Gastroesophageal sphincter (tissue), 4 donors: ENCODE measurements around the gene CELF2. TPM values are rescaled to one million over a fixed set of nuclear protein-coding genes. Genes with fewer than 3 reads are reported as not detected.

Experiments used
- ATAC-seq: fragments of 150-250 bp; one replicate; pipeline ENCODE4 v1.9.1; 2016; ENCODE audit warnings: mild to moderate bottlenecking, moderate library complexity
- H3K27ac ChIP-seq, 4 donors: fragments of 200-600 bp; sonication (generic) in 3 of 4; 1 replicate in 3 of 4; 2 replicates in 1 of 4; pipeline ENCODE4 v1.5.1; 2016 to 2019
- H3K27me3 ChIP-seq: fragments of 200-600 bp; sonication (generic); one replicate; pipeline ENCODE4 v1.5.1; 2019
- H3K36me3 ChIP-seq, 2 donors: fragments of 200-600 bp; sonication (generic); one replicate each; pipeline ENCODE4 v1.5.1; 2019; ENCODE audit warnings: control low read depth in 1 of 2
- H3K4me1 ChIP-seq, 3 donors: fragments of 200-600 bp; sonication (generic); 1 replicate in 2 of 3; 2 replicates in 1 of 3; pipeline ENCODE4 v1.5.1; 2016 to 2019; ENCODE audit warnings: control low read depth in 2 of 3
- H3K4me3 ChIP-seq, 2 donors: fragments of 200-600 bp; sonication (generic); one replicate each; pipeline ENCODE4 v1.5.1; 2019; ENCODE audit warnings: mild to moderate bottlenecking in 1 of 2, moderate library complexity in 1 of 2
- H3K9me3 ChIP-seq, 3 donors: fragments of 200-600 bp; sonication (generic); one replicate each; pipeline ENCODE4 v1.5.1; 2017 to 2019; ENCODE audit warnings: control low read depth in 2 of 3
- EP300 ChIP-seq: sonication (generic); formaldehyde crosslinking; IDR thresholded peaks from one replicate; pipeline ENCODE4 v1.6.1; 2017; ENCODE audit warnings: antibody characterized with exemption, mild to moderate bottlenecking
- POLR2A ChIP-seq, 2 donors: fragments of 450-650 bp; IDR thresholded peaks; one replicate each; pipeline ENCODE4 v1.6.1; 2017; ENCODE audit warnings: antibody characterized with exemption in 2 of 2, mild to moderate bottlenecking in 2 of 2, moderate library complexity in 1 of 2
- POLR2AphosphoS5 ChIP-seq: sonication (generic); formaldehyde crosslinking; IDR thresholded peaks from one replicate; pipeline ENCODE4 v1.6.1; 2017; ENCODE audit warnings: antibody characterized with exemption
- WGBS, 2 donors: methylation state at CpG; one replicate each; pipeline ENCODE4 v1.1.5; 2018; ENCODE audit warnings: low coverage in 1 of 2; 5-methylcytosine and 5-hydroxymethylcytosine counted together
- total RNA-seq, 4 donors: library from RNA; depleted of rRNA; stranded (reverse); fragments of >200 nt; gene quantifications; one replicate each; pipeline ENCODE4 v1.1.0, GENCODE V29; 2016
- TF ChIP-seq, protein P1 (sequence below), 4 experiments: fragments of 200-600 bp in 2 of 4; fragments of 450-650 bp in 2 of 4; sonication (generic) in 1 of 4; IDR thresholded peaks; one replicate each; pipeline ENCODE4 v1.5.1; 2017 to 2019; ENCODE audit warnings: antibody characterized with exemption in 4 of 4, mild to moderate bottlenecking in 2 of 4, moderate library complexity in 2 of 4

CELF2 gene
- total RNA-seq, 4 donors from 2014 or later: 82.4 to 122 (median 110) TPM

DNA sequence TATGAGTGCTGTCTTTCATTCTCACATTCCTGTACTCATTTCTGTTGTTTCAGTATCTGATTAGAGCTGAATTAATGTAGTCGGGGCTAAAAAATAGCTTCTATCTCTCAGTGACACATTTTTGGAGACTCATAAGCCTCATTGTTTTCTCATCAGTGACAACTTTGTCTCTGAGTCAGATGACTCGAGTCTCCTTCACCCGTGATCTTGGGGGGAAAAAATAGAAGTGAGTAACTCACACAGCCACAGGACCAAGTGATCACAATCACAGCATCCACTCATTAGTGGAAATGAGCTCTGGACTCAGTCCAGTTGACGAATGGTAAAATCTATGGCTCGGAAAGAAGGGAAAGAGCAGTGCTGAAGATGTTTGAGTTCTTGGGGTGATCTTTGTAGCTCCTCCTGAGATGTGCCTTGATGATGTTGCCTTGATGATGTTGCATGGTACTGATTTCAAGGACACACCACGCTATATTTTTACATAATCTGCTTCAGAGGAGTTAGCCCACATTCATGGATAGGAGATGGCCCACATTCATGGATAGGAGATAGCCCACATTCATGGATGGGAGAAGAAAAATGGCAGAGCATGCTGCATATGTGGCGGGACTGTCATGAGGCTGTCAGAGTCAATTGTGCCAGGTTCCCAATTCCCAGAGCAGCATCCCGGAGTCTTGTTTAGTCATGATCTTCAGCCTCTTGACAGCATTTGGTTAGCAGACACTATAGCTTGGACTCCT, 214.7 kb downstream of the CELF2 start:
- 63 to 100% methylated on average over 1 to 5 of the region's 8 CpGs for WGBS, 2 donors
- no peak for TF ChIP-seq POLR2A (IDR thresholded peaks at IDR 0.05)
- ATAC-seq: no peak

GRCh38 chr10:11234857-11235531, 217.3 kb downstream of the CELF2 start:
- Histone ChIP-seq H3K9me3 (peaks cover 0 to 6% (median 0%) of the 10 kb centered on the region in 3 donors), H3K36me3 (peaks cover 0 to 24% of the 10 kb centered on the region in 2 donors), H3K4me3 (no peak overlapping the region), H3K27me3 (no peaks in the 10 kb centered on the region), H3K27ac (no peak overlapping the region), H3K4me1 (peaks cover 0 to 28% (median 0%) of the 10 kb centered on the region in 3 donors)
- 84 to 86% methylated on average over 6 of the region's 6 CpGs for WGBS, 2 donors
- TF ChIP-seq POLR2A (IDR thresholded peaks at IDR 0.05) (no peak), POLR2AphosphoS5 (no peak), EP300 (no peak)
- TF ChIP-seq, protein P1, sequence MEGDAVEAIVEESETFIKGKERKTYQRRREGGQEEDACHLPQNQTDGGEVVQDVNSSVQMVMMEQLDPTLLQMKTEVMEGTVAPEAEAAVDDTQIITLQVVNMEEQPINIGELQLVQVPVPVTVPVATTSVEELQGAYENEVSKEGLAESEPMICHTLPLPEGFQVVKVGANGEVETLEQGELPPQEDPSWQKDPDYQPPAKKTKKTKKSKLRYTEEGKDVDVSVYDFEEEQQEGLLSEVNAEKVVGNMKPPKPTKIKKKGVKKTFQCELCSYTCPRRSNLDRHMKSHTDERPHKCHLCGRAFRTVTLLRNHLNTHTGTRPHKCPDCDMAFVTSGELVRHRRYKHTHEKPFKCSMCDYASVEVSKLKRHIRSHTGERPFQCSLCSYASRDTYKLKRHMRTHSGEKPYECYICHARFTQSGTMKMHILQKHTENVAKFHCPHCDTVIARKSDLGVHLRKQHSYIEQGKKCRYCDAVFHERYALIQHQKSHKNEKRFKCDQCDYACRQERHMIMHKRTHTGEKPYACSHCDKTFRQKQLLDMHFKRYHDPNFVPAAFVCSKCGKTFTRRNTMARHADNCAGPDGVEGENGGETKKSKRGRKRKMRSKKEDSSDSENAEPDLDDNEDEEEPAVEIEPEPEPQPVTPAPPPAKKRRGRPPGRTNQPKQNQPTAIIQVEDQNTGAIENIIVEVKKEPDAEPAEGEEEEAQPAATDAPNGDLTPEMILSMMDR (IDR thresholded peaks at IDR 0.05): no peak
- no peak for ATAC-seq

More for the DNA sequence above, 214.7 kb downstream of the CELF2 start:
- peaks cover 0 to 12% (median 0%) of the 10 kb centered on the region in 3 donors for H3K4me1 ChIP-seq
- no peaks in the 10 kb centered on the region for H3K27me3 ChIP-seq
- H3K36me3 ChIP-seq: peaks cover 0 to 49% of the 10 kb centered on the region in 2 donors
- H3K27ac ChIP-seq: no peak overlapping the region
- peaks cover 0 to 6% (median 0%) of the 10 kb centered on the region in 3 donors for H3K9me3 ChIP-seq
- H3K4me3 ChIP-seq: no peak overlapping the region

- Histone ChIP-seq H3K4me3 (no peak overlapping the region), H3K27me3 (no peaks in the 10 kb centered on the region), H3K36me3 (peaks cover 0 to 17% of the 10 kb centered on the region in 2 donors), H3K9me3 (peaks cover 0 to 6% (median 0%) of the 10 kb centered on the region in 3 donors), H3K27ac (no peak overlapping the region), H3K4me1 (peaks cover 0 to 28% (median 0%) of the 10 kb centered on the region in 3 donors)
- WGBS, 2 donors: 71 to 87% methylated on average over 2 to 4 of the region's 4 CpGs
- TF ChIP-seq EP300 (no peak), POLR2A (IDR thresholded peaks at IDR 0.05) (no peak), POLR2AphosphoS5 (no peak)
- TF ChIP-seq, protein P1 (IDR thresholded peaks at IDR 0.05): no peak
- no peak for ATAC-seq
Observed at GRCh38 chr10:11235771-11236170, 218.1 kb downstream of the CELF2 start.

GRCh38 chr10:11236234-11236633, 218.6 kb downstream of the CELF2 start:
- peaks cover 0 to 29% (median 0%) of the 10 kb centered on the region in 3 donors for H3K4me1 ChIP-seq
- no peak for TF ChIP-seq POLR2A (IDR thresholded peaks at IDR 0.05)
- TF ChIP-seq, protein P1 (IDR thresholded peaks at IDR 0.05): no peak
- no peak for TF ChIP-seq POLR2AphosphoS5
- TF ChIP-seq EP300: no peak
- peaks cover 0 to 6% (median 0%) of the 10 kb centered on the region in 3 donors for H3K9me3 ChIP-seq
- 42 to 86% methylated on average over 2 of the region's 2 CpGs for WGBS, 2 donors
- no peak for ATAC-seq
- no peak overlapping the region for H3K4me3 ChIP-seq
- H3K27me3 ChIP-seq: no peaks in the 10 kb centered on the region
- H3K36me3 ChIP-seq: peaks cover 0 to 16% of the 10 kb centered on the region in 2 donors
- H3K27ac ChIP-seq: no peak overlapping the region

- ATAC-seq: no peak
- Histone ChIP-seq H3K27ac (no peak overlapping the region), H3K9me3 (peaks cover 0 to 2% (median 0%) of the 10 kb centered on the region in 3 donors), H3K36me3 (peaks cover 0 to 11% of the 10 kb centered on the region in 2 donors), H3K4me1 (peaks cover 0 to 42% (median 5%) of the 10 kb centered on the region in 3 donors), H3K27me3 (no peaks in the 10 kb centered on the region), H3K4me3 (no peak overlapping the region)
- WGBS, 2 donors: 66 to 88% methylated on average over 3 to 6 of the region's 7 CpGs
- TF ChIP-seq POLR2AphosphoS5 (no peak), EP300 (no peak), POLR2A (IDR thresholded peaks at IDR 0.05) (no peak)
- TF ChIP-seq, protein P1 (IDR thresholded peaks at IDR 0.05): no peak
Observed at GRCh38 chr10:11237571-11237970, 219.9 kb downstream of the CELF2 start.
